GM19023 (cell line): ENCODE data around the gene ANO6.
A peak's percentile ranks its signal among the peaks of the same experiment; 100 is the strongest.
"Not testable (repeated sequence)": the region's sequence is repeated elsewhere in the genome, so short reads cannot be mapped to it uniquely, and the experiment has no call there.

Experiments used
- ATAC-seq: cut with Tn5 transposase; IDR thresholded peaks from one replicate; pipeline ENCODE4 v1.9.1; 2021; ENCODE audit warnings: mild to moderate bottlenecking, moderate library complexity; ENCODE audit not compliant: unreplicated experiment

The ANO6 gene

DNA sequence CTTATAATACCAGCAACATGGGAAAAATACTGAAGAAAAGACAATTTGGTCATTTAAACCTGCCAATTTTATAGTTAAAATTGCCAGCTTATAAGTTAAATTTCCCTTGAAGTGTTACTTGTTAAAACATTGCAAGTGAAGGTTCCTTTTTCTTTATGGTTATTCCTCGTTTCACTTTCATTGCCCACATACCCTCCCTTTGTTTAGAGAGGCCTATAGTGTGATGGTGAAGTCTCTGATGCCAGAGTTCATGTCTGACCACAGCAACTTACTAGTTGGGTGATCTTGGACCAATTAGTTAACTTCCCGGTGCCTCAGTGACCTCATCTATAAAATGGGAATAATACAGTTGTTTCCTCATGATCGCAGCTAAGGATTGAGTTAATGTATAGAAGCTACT lies 173.5 kb downstream of the ANO6 start:
- ATAC-seq = no peak

DNA sequence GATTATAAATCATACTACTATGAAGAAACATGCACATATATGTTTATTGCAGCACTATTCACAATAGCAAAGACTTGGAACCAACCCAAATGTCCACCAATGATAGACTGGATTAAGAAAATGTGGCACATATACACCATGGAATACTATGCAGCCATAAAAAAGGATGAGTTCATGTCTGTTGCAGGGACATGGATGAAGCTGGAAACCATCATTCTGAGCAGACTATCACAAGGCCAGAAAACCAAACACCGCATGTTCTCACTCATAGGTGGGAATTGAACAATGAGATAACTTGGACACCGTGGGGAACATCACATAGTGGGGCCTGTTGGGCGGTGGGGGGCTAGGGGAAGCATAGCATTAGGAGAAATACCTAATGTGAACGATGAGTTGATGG lies 181.6 kb downstream of the ANO6 start:
- not testable (repeated sequence) for ATAC-seq

DNA sequence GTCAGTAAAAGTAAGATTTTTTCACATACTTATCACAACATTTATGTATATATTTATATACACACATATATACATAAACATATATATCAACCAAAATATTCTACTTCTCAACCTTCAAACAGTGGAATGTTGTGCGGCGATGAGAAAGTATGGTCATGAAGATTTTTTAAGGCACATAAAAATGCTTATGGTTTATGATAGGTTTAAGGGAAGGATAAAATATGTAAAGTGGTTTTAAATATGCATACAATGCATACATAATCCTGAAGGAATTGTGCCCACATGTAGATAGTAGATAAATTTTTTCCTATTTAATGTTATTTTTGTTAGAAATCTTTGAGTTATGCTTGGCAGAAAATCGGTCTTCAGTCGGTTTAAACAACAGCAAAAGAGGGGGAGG lies 182.7 kb downstream of the ANO6 start:
- no peak for ATAC-seq

GRCh38 chr12:45400991-45401390 lies 185.1 kb downstream of the ANO6 start:
- no peak for ATAC-seq

DNA sequence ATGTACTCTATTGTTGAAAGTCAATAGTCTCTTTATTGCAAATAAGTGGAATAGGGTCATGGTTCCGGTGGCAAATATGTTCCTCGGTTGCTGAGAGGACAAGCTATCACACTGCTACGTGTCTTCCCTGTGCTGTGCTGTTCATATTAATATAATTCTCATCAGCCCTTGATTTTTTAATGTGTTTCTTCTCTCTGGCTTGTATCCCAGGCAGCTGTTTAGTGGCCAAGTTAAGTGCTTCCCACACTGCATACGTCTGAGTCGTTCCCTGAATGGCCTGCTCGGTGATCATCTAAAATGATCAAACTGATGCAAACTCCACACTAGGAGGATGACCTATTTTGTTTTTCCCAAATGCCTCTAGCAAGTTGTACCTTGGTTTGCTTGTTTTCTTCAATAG lies 186.4 kb downstream of the ANO6 start:
- no peak for ATAC-seq

GRCh38 chr12:45406988-45407850 lies 191.3 kb downstream of the ANO6 start:
- no peak for ATAC-seq

- ATAC-seq = no peak
These were observed 192.3 kb downstream of the ANO6 start for GRCh38 chr12:45407981-45408728.

DNA sequence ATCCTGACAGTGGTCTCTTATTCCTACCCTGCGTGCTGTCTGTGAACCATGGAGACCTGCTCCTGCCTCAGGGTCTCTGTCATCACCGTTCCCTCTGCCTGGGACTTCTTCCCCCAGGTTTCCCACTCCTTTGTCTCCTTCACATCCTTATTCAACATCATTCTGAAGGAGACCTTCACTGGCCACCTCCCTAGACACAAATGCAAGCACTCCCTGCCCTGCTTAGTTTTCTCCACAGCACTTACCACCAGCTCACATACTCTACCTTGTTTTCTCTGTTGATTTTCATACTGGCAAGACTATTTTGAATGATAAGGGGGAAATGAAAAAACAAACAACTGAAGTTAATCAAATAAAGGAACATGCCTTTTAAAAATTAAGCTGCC lies 192.8 kb downstream of the ANO6 start:
- ATAC-seq = no peak

DNA sequence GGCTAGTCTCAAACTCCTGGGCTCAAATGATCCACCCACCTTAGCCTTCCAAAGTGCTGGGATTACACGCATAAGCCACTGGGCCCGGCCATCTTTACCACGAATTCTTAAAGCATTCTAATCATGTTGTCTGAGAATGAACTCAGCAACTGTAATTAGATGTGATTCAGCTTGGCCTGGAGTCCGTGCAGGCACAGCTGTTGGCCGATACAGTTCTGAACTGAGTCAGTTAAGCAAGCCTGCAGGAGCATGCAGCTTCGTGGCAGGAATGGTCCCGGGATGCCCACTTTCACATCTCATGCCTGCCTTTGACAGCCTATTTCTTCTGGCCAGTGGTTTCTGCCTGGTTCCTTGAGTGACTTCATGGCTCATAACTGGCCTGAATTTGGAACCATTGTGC lies 194.1 kb downstream of the ANO6 start:
- ATAC-seq = no peak

DNA sequence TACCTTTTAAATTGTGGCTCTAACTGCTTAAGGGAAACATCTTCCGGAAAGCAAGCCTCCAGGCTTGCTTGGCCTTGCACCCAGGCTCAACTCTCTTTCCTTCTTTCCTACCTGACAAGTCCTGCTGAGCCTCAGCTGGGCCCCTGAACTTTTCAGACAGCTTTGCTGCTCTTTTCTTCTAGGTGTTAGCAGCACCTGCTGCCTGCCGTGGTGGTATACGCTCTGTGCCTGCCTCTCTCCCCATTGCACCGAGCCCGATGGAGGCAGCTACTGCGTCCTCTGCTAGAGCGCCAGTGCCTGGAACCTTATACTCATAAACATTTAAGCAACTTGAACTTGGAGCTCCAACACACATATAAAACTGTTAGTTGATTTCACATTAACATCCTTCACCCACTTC lies 195.7 kb downstream of the ANO6 start:
- no peak for ATAC-seq

DNA sequence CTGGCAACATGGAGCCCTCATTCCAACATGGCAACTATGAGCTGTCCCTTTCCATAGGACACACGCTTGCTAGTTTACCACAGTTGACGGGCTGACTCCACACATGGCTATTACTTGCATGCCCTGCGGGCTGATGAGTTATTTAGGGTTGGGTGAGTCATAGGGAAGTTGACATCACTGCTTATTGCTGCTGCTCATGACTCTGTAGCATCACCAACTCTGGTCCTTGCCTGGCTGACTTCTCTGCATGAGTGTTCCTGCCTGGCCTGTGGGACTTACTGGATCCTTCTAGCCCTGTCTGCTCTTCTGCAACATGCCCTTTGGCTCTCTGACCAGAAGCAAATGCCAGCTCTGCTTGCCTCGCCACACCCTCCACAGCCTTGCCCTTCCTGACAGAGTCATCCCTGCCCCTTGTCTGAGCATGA lies 199.5 kb downstream of the ANO6 start:
- ATAC-seq = peak; percentile 94

DNA sequence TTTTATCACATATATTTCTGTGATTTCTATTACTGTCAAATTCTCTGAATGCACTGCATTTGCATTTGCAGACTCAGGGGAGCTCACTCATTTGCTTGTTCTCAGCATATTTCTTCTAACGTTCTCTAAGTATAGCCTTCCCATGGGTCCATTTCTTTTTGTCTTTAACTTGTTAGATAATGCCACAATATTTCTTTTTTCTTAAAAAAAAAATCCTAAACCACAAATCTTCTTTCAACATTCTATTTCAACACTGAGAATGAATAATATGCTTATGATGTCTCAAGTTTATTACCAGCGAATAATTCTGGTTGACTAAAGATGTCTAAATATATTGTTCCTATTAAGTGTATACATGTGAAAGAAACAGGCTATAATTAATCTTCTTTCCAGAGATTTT lies 200.2 kb downstream of the ANO6 start:
- ATAC-seq = no peak

DNA sequence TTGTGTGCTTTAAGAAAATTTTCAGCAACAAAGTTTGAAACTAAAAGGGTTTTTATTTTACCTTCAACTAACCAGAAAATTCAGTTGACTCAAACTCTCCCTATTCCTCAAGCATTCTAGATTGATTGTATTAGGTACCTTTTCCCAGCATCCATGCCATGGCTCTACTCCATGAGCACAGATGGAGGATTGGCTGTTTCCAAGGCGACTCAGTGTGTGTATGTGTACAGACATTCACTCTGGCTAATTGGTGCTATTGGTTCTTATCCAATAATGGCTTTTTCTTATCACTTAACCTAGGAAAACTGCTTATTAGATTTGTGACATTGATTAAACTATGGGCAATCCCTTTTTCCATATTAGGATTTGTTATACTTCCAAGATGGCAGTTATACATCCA lies 202.6 kb downstream of the ANO6 start:
- ATAC-seq = no peak

DNA sequence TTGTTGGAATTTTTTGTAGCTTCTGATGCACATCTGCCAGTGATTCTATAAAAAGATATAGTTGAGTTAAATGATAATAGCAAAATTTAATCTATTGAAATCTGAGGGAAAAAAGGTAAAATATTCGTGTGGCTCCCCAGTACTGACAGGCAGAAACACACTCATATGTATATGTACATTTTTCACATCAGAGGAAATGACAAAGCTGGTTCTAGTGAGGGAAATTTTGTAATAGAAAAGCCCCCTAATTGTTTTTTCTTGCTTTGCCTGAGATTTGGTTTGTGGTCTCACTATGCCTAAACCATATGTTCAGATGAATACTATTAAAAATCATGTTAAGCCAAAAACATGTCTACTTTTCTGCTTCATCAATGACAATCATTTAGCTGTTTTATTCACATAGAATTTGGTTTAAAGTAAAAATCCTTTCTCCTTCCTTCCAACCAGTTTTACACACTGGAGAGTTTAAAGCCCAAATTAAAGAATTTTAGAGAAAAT lies 203.5 kb downstream of the ANO6 start:
- ATAC-seq = no peak

DNA sequence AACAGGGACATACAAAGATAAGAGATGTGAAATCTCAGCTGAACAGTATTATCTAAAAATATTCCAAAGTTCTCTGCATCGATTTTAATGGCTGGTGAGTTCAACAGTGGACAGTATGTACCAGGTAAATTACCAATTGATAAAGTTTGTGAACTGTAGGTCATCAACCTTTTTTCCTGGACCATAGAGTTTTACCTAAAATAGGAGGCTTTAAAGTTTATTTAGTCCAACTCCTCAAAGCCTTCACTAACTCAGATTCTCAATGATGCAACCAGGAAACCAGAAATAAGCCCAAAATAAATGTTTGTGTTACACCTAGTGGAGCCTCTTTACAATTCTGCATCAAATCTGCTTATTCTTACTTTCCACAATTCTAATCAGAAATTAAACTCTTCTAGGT lies 205.8 kb downstream of the ANO6 start:
- no peak for ATAC-seq

DNA sequence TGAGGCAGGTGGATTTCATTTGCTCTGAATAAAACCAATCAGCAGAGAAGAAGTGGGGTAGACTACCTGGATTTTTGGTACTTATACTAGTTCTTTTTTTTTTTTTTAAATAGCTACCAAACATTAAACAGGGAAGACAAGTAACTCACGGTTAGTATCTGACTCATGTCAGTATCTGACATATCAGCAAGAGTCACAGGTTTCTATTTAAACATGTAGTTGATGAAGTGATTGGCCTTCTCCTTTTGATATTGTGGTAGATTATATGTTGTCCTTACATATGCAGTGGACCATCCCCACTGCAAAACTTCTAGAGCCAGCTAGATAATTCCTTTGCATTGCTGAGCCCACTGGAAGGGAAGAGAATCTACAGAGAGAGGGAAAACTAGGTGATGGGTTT lies 208.0 kb downstream of the ANO6 start:
- no peak for ATAC-seq

- no peak for ATAC-seq
These were observed 209.5 kb downstream of the ANO6 start for GRCh38 chr12:45425426-45425825.

DNA sequence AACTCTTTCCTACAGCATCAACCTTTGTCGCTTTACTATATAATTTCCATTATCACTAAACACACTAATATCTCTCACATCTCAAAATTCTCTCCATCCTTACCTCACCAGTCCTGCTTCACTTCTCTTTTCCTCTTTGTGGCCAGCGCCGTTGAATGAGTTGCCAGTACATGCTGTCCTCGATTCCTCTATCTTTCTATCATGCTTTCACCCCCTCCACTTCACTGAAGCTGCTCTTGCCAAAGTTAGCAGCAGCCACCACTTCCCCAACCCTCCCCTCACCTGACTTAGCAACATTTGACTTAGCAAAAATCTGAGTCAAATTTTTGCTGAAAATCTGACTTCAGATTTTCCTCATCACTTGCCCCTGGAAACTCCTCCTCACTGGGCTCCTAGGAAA lies 210.4 kb downstream of the ANO6 start:
- ATAC-seq = no peak

GRCh38 chr12:45427042-45427441 lies 211.1 kb downstream of the ANO6 start:
- ATAC-seq = no peak

GRCh38 chr12:45429831-45430230 lies 213.9 kb downstream of the ANO6 start:
- ATAC-seq = no peak

DNA sequence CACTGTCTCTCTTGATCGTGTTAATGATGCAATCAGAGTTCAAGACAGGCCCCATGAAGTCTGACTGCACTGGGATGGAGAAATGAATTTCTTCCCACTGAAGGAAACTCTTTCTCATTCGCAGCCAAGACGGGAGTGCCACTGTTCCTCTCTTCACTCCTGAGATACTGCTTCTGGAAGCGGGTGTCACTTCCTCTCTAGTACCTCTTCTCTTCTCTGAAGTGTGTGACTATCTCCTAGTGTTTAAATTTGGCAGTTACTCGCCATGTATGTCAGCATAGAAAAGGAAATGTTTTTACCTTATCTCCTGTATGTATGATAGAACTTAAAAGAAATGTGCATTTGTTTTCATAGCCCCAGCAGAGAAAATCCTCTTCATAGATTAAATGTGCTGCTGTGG lies 215.2 kb downstream of the ANO6 start:
- ATAC-seq = no peak

DNA sequence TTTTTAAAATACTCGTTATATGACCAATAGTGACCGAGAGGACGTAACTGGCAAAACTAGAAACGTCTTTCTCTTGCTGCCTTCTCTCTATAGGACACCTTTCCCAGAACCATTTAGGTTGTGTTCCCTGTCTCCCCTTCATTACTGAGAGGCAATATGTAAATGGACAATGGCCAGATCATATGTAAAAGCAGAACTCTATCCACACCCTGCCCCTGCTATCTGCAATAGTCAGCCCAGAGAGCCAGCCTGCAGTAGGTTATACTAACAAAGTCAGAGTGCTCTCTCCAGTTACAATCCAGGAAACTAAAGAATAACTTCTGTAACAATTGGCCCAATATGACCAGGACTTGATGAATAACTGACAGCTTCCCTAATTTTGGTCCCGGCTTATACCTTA lies 216.8 kb downstream of the ANO6 start:
- ATAC-seq = no peak
